Dermis microvascular lymphatic vessel endothelial cell (primary cell): ENCODE data around the gene MAP3K10. TPM values are rescaled to one million over a fixed set of nuclear protein-coding genes. Genes with fewer than 3 reads are reported as not detected.

ENCODE experiments used
- DNase-seq, 2 donors: peaks; one replicate each; pipeline versions ENCODE4 v3.0.0 to v3.0.0-alpha.2; 2010; ENCODE audit warnings: low read depth in 2 of 2
- total RNA-seq: library from RNA; depleted of rRNA; stranded (reverse); fragments of >200 nt; gene quantifications from 2 replicates; pipeline ENCODE4 v1.2.1, GENCODE V29; 2014

MAP3K10 gene
- total RNA-seq, 1 donor from 2014 or later, result 3.0 TPM

DNA sequence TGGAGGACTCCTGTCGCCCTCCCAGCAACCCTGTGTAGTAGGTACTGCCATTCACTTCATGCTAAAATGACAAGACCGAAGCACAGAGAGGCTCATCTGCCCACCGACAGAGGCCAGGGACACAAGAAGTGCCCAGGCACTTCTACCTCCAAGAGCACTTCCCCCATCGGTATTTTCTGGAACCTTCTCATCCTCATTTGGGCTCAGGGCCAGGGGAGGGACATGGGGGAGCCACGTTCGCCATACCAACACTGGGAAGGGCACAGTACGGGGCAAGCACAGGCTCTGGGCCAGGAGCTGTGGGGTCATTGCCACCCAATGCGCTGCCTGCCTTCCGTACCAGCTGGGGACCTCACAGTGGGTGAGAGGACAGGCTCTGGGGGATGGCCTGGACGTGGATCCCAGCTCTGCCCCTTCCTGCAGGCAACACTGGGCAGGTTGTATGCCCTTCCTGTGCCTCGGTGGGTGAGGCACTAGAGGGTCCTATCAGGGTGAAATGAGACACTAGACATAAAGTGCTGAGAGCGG lies 56.6 kb downstream of the MAP3K10 start:
- DNase-seq, result no peak

GRCh38 chr19:40249201-40249600 lies 58.0 kb downstream of the MAP3K10 start:
- no peak for DNase-seq

GRCh38 chr19:40249781-40250180 lies 58.6 kb downstream of the MAP3K10 start:
- no peak for DNase-seq

DNA sequence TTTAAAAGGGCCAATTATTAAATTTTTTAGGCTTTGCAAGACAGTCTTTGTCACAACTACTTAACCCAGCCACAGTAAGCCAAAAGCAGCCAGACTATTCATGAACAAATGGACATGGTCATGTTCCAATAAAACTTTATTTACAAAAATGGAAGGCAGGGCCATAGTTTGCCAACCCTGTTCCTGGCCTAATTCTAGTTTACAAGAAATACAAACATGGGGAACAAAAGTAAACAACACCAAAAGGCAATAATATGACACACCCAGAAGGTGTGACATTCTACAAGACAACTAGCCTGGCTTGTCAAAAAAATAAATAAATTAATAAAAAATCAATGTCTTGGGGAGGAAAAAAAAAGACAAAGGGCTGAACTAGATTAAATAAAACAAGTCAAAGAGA lies 60.0 kb downstream of the MAP3K10 start:
- DNase-seq, result no peak

- no peak for DNase-seq
Measured at GRCh38 chr19:40251991-40252390, 60.8 kb downstream of the MAP3K10 start.

GRCh38 chr19:40252395-40252794 lies 61.2 kb downstream of the MAP3K10 start:
- no peak for DNase-seq

GRCh38 chr19:40253611-40254092 lies 62.4 kb downstream of the MAP3K10 start:
- DNase-seq, result no peak

DNA sequence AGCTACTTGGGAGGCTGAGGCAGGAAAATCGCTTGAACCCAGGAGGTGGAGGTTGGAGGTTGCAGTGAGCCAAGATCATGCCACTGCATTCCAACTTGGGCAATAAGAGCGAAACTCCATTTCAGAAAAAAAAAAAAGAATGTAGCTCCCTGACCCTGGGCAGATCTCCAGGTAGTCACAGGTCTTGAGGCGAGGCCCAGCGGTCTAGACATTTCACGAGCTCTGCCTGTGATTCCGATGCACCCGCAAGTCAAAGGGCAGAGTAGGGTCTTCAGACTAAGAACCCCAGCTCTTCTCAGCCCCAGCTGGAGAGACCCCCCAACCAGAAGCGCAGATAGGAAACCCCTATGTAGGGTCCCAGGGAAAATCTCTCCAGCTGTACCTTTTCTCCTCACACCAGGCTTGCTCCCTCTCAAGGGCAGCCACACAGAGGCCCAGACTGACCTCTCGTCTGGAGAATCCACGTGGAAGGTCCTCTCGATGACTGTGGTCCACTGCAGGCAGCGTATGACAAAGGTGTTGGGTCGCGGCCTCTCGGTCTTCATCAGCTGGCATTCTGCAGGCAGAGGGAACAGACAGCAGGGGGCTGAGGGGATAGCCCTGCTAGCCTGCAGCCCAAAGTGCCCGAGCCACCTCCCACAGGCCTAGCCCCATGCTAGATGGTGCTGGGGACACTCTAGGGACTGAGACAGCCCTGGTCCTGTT lies 63.6 kb downstream of the MAP3K10 start:
- DNase-seq, result no peak

DNA sequence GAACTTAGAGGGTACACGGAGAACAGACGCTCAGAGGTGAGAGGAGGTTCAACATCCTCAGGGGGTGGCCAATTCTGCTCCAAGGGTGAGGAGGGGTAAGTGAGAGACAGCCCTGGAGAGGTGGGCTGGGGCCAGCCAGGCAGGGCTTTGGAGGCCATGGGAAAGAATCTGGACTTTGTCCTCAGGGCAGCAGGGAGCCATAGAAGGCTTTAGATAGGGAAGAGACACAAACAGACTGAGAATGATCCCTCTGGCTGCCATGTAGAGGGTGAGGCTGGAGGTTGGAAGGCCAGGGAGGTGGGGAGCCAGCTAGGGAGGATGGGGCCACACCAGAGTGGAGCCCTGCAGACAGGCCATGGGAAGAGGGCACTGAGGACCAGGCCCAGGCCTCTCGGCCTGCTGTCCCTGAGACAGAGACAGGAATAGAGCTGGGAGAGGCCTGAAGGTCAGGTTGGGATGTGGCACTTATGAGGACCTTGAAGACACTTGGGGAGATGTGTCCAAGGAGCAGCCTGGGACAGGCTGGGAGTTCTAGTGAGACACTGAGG lies 64.5 kb downstream of the MAP3K10 start:
- no peak for DNase-seq

DNA sequence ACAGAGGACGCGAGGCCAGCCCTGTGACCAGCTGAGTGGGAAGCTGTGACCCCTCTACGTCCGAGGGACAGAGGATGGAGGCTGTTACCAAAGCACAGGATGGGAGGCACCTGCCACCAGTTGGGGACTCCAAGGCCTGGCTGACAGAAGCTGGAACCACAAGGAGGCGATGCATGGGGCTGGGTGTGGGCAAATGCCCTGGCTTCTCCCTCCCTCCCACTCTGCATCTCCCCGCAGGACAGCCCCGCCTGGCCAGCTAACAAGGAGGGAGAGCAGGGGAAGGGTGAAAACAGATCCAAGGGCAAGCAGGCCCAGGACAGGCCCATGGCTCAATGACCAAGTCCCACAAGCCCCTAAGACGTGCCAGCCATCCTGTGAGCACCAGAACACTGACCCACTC lies 65.3 kb downstream of the MAP3K10 start:
- no peak for DNase-seq

DNA sequence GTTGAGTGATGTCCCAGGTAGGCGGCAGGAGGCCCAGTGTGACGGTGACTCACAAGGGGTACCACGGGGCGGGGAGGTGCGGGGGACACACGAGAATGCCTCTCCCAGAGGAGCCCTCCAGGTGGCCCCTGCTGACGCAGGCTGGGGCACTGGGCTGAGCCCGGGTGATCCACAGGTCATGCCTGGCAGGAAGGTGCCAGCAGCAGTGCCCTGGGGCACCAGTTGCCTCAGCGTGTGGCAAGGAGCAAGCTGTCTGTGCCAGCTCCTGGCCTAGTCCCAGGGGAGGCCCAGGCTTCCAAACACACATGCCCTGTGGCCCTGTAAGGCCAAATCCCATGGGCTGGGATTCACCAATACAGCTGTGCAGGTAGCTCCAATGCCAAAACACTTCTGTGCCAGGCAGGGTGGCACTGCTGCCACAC lies 65.9 kb downstream of the MAP3K10 start:
- no peak for DNase-seq

- no peak for DNase-seq
Measured at GRCh38 chr19:40261631-40262030, 70.4 kb downstream of the MAP3K10 start.

DNA sequence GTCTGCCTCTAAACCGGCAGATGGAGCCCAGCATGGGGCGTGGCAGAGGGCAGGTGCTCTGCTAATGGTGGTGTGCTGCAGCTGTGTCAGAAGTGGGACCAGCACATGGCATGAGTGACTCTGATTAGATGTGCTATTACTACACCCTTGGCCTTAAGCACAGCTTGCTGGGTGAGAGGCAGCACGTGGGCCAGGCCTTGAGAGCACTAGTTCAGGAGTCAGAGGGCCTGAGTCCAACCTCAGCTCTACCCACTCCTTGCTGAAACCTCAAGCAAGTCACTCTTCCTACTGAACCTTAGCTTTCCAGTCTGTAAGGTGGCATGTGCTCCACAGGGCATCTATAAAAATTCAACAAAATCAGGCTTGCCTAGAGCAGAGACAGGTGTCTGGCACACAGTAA lies 71.2 kb downstream of the MAP3K10 start:
- DNase-seq, result no peak

DNA sequence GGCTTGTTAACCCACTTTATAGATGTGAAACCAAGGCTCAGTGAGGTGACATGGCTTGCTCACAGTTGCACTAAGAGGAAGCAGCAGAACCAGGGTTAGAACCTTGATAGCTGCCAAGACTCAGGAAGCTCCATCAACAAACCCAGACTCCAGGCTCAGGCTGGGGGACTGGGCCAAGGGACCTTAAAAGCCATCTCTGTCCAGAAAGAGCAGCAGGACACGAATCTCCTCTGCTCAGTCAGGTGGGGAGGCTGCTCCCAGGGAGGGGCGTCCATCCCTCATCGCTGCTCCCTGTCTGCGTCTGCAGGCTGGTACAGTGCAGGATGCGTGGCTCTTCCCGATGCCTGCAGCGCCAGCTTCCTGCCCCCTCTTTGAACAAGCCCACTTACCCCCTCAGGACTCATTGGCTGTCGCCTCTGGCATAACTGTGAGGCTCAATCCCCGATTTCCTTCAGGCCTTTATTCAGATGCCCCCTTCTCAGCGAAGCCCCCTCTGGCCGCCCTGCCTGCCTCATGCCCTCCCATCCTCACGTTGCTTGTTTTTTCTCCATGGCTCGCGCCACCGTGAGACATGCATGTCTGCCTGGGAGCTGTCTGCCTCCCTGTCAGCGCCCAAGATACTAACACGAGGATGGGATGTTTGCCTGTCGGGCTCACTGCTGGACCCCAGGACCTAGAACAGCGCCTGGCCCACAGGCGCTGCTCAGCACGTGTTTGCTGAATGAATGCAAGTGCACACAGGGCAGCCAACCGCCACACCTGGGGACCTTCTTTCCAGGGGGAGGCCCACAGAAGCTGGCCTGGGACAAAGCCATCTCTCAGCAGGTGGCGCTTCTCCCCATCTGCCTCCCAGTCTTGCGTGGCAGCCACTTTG lies 72.5 kb downstream of the MAP3K10 start:
- DNase-seq, result no peak

- DNase-seq, result no peak
Measured at GRCh38 chr19:40264314-40265054, 73.3 kb downstream of the MAP3K10 start.

Other genes with a start within 250 kb of the MAP3K10 start
- 79.2 and 96.2 TPM in 2 replicates for gene PSMC4, start 220.3 kb upstream of the MAP3K10 start, total RNA-seq
- gene ZNF546, start 194.4 kb upstream of the MAP3K10 start, total RNA-seq, result 3.0 and 4.9 TPM in 2 replicates
- 6.7 and 8.3 TPM in 2 replicates for gene ZNF780B, start 135.2 kb upstream of the MAP3K10 start, total RNA-seq
- gene ZNF780A, start 100.5 kb upstream of the MAP3K10 start, total RNA-seq, result 10.2 and 10.5 TPM in 2 replicates
- gene TTC9B, start 27.0 kb downstream of the MAP3K10 start, total RNA-seq, result not detected in 2 replicates
- 0.13 TPM in 1 of 2 replicates, not detected in the other for gene CCNP, start 35.3 kb downstream of the MAP3K10 start, total RNA-seq
- 23.1 and 28.1 TPM in 2 replicates for gene AKT2, start 93.9 kb downstream of the MAP3K10 start, total RNA-seq
- gene C19orf47, start 157.0 kb downstream of the MAP3K10 start, total RNA-seq, result 4.4 and 8.0 TPM in 2 replicates
- 88.6 and 150 TPM in 2 replicates for gene PLD3, start 157.3 kb downstream of the MAP3K10 start, total RNA-seq
- gene HIPK4, start 198.8 kb downstream of the MAP3K10 start, total RNA-seq, result under 0.01 TPM in 2 replicates
- 0.90 and 1.5 TPM in 2 replicates for gene PRX, start 222.0 kb downstream of the MAP3K10 start, total RNA-seq
- 17.3 and 25.8 TPM in 2 replicates for gene SERTAD1, start 234.6 kb downstream of the MAP3K10 start, total RNA-seq